Lung (tissue), 12 donors: ENCODE data around the gene F2RL3. TPM values are rescaled to one million over a fixed set of nuclear protein-coding genes. Genes with fewer than 3 reads are reported as not detected.

Source experiments
- ATAC-seq: fragments of 200-7000 bp; cut with Tn5 transposase; one replicate; pipeline ENCODE4 v1.9.1; 2020; ENCODE audit warnings: moderate number of reproducible peaks; ENCODE audit not compliant: insufficient read depth, low FRiP score
- DNase-seq, 3 donors: peaks; one replicate each; pipeline ENCODE4 v3.0.0-alpha.2; 2013 to 2017
- H3K27ac ChIP-seq, 2 donors: one replicate each; pipeline ENCODE4 v1.5.1; 2013; ENCODE audit warnings: mild to moderate bottlenecking in 2 of 2, moderate library complexity in 2 of 2, control low read depth in 1 of 2, inconsistent platforms in 1 of 2, low read depth in 1 of 2, low read length in 1 of 2
- H3K27me3 ChIP-seq, 3 donors: one replicate each; pipeline ENCODE4 v1.5.1; 2013; ENCODE audit warnings: low read length in 2 of 3; ENCODE audit not compliant: control insufficient read depth in 3 of 3, insufficient read depth in 3 of 3
- H3K36me3 ChIP-seq, 4 donors: one replicate each; pipeline ENCODE4 v1.5.1; 2013; ENCODE audit warnings: low read length in 4 of 4, mild to moderate bottlenecking in 1 of 4, moderate library complexity in 1 of 4; ENCODE audit not compliant: control insufficient read depth in 4 of 4, insufficient read depth in 4 of 4
- H3K4me1 ChIP-seq, 5 donors: one replicate each; pipeline ENCODE4 v1.5.1; 2013; ENCODE audit warnings: low read length in 5 of 5, mild to moderate bottlenecking in 2 of 5, moderate library complexity in 1 of 5; ENCODE audit not compliant: control insufficient read depth in 5 of 5, insufficient read depth in 5 of 5
- H3K4me3 ChIP-seq: one replicate; pipeline ENCODE4 v1.5.1; 2013; ENCODE audit warnings: mild to moderate bottlenecking, control low read depth, moderate library complexity
- H3K9ac ChIP-seq, 2 donors: one replicate each; pipeline ENCODE4 v1.5.1; 2013; ENCODE audit warnings: low read length in 2 of 2, control low read depth in 1 of 2; ENCODE audit not compliant: insufficient read depth in 1 of 2
- H3K9me3 ChIP-seq, 4 donors: one replicate each; pipeline ENCODE4 v1.5.1; 2013; ENCODE audit warnings: low read length in 3 of 4, mild to moderate bottlenecking in 1 of 4, moderate library complexity in 1 of 4; ENCODE audit not compliant: control insufficient read depth in 4 of 4, insufficient read depth in 3 of 4
- CTCF ChIP-seq: IDR thresholded peaks from 2 replicates; pipeline ENCODE4 v1.5.1; 2012; ENCODE audit warnings: mild to moderate bottlenecking; ENCODE audit errors: control extremely low read depth, extremely low read depth
- WGBS, 2 donors: extraction: QIAGEN DNeasy Blood & Tissue Kit; methylation state at CpG; one replicate each; pipeline ENCODE4 v1.1.7; 2013; 5-methylcytosine and 5-hydroxymethylcytosine counted together
- polyA plus RNA-seq, 2 donors: library from polyadenylated mRNA; stranded (reverse); fragments of 200-250 nt; gene quantifications; one replicate each; pipeline ENCODE4 v1.2.1, GENCODE V29; 2013
- total RNA-seq, 2 donors: library from RNA; depleted of rRNA in 1 of 2; stranded (reverse); fragments of >200 nt in 1 of 2; gene quantifications; one replicate each; pipeline ENCODE4 v1.2.1, GENCODE V29; 2014 to 2021
- donor health status: control.
- donor health status: control.
- donor health status: Bipolar disorder and iron deficiency.
- donor health status: healthy.
- donor health status: DM: yes; HTN: yes; CAD: no.

Gene F2RL3
- total and polyA plus RNA-seq, 4 donors: 5.8 to 76.8 (median 53.0) TPM

- Histone ChIP-seq H3K36me3 (peaks cover 12 to 41% (median 32%) of the 10 kb centered on the region in 4 donors), H3K4me1 (peaks cover 0 to 1% (median 0%) of the 10 kb centered on the region in 5 donors), H3K27ac (no peak overlapping the region), H3K4me3 (no peak overlapping the region), H3K9me3 (peaks cover 0 to 1% (median 0%) of the 10 kb centered on the region in 4 donors), H3K9ac (no peak overlapping the region), H3K27me3 (no peaks in the 10 kb centered on the region)
- no peak for DNase-seq
- 90 to 95% methylated on average over 3 of the region's 3 CpGs for WGBS, 2 donors
- ATAC-seq: no peak
- no peak for TF ChIP-seq CTCF
Observed at GRCh38 chr19:16861011-16861410, 27.8 kb upstream of the F2RL3 start.

- TF ChIP-seq CTCF: no peak
- peaks cover 0 to 1% (median 0%) of the 10 kb centered on the region in 4 donors for H3K9me3 ChIP-seq
- peaks cover 0 to 1% (median 0%) of the 10 kb centered on the region in 5 donors for H3K4me1 ChIP-seq
- no peak overlapping the region for H3K9ac ChIP-seq
- H3K27ac ChIP-seq: no peak overlapping the region
- WGBS, 2 donors: 83 to 89% methylated on average over 5 of the region's 5 CpGs
- no peaks in the 10 kb centered on the region for H3K27me3 ChIP-seq
- H3K36me3 ChIP-seq: peaks cover 13 to 48% (median 36%) of the 10 kb centered on the region in 4 donors
- DNase-seq (no peak), ATAC-seq (no peak)
- H3K4me3 ChIP-seq: no peak overlapping the region
Observed at GRCh38 chr19:16861834-16862233, 27.0 kb upstream of the F2RL3 start.

- H3K36me3 ChIP-seq: peaks cover 13 to 56% (median 38%) of the 10 kb centered on the region in 4 donors
- H3K9ac ChIP-seq: no peak overlapping the region
- ATAC-seq: no peak
- WGBS, 2 donors: 67 to 77% methylated on average over 10 of the region's 10 CpGs
- H3K4me1 ChIP-seq: peaks cover 0 to under 1% (median 0%) of the 10 kb centered on the region in 5 donors
- H3K27ac ChIP-seq: no peak overlapping the region
- no peak for TF ChIP-seq CTCF
- no peaks in the 10 kb centered on the region for H3K9me3 ChIP-seq
- no peaks in the 10 kb centered on the region for H3K27me3 ChIP-seq
- H3K4me3 ChIP-seq: no peak overlapping the region
- no peak for DNase-seq
Observed at GRCh38 chr19:16862826-16863415, 25.9 kb upstream of the F2RL3 start.

GRCh38 chr19:16867211-16867610 lies 21.6 kb upstream of the F2RL3 start:
- Histone ChIP-seq H3K4me3 (no peak overlapping the region), H3K27ac (no peak overlapping the region), H3K9ac (no peak overlapping the region), H3K27me3 (no peaks in the 10 kb centered on the region), H3K36me3 (peaks cover 28 to 71% (median 36%) of the 10 kb centered on the region in 4 donors), H3K4me1 (peaks cover 0 to 2% (median 0%) of the 10 kb centered on the region in 5 donors), H3K9me3 (no peaks in the 10 kb centered on the region)
- ATAC-seq: no peak
- no peak for TF ChIP-seq CTCF
- DNase-seq: no peak
- WGBS, 2 donors: 96 to 97% methylated on average over 10 of the region's 10 CpGs
